ENCODE results near the gene DLGAP3.

DLGAP3 gene

GRCh38 chr1:34864759-34865158, 64.7 kb downstream of the DLGAP3 start:
- no peak for DNase-seq

GRCh38 chr1:34863501-34863900, 65.9 kb downstream of the DLGAP3 start:
- DNase-seq = no peak

GRCh38 chr1:34859446-34860200, 69.8 kb downstream of the DLGAP3 start, which contains the start of gene SMIM12:
Gene SMIM12, minus strand, starts transcription at chr1:34859749. Its CDS starts 3,772 bp downstream, at chr1:34855977.
- peak; percentile 98 for DNase-seq

- DNase-seq = peak; percentile 31
Observed at GRCh38 chr1:34858901-34859445, 70.5 kb downstream of the DLGAP3 start.

GRCh38 chr1:34856697-34857096, 72.8 kb downstream of the DLGAP3 start:
- no peak for DNase-seq

- DNase-seq = peak; percentile 94
Observed at GRCh38 chr1:34852677-34853217, 76.7 kb downstream of the DLGAP3 start.

GRCh38 chr1:34851431-34852105, 77.9 kb downstream of the DLGAP3 start:
- no peak for DNase-seq

GRCh38 chr1:34850382-34850781, 79.1 kb downstream of the DLGAP3 start:
- no peak for DNase-seq

GRCh38 chr1:34847094-34847493, 82.4 kb downstream of the DLGAP3 start:
- no peak for DNase-seq

- DNase-seq = no peak
Observed at GRCh38 chr1:34846265-34846664, 83.2 kb downstream of the DLGAP3 start.

- no peak for DNase-seq
Observed at GRCh38 chr1:34845131-34845901, 84.1 kb downstream of the DLGAP3 start.

GRCh38 chr1:34844252-34844634, 85.2 kb downstream of the DLGAP3 start:
- no peak for DNase-seq

- DNase-seq = no peak
Observed at GRCh38 chr1:34843392-34844251, 85.8 kb downstream of the DLGAP3 start.

- no peak for DNase-seq
Observed at GRCh38 chr1:34842952-34843371, 86.5 kb downstream of the DLGAP3 start.

- no peak for DNase-seq
Observed at GRCh38 chr1:34842073-34842472, 87.4 kb downstream of the DLGAP3 start.

GRCh38 chr1:34840426-34840825, 89.0 kb downstream of the DLGAP3 start:
- DNase-seq = no peak

GRCh38 chr1:34839526-34840305, 89.7 kb downstream of the DLGAP3 start:
- no peak for DNase-seq

- no peak for DNase-seq
Observed at GRCh38 chr1:34833711-34834110, 95.7 kb downstream of the DLGAP3 start.

- no peak for DNase-seq
Observed at GRCh38 chr1:34831721-34832246, 97.7 kb downstream of the DLGAP3 start.

GRCh38 chr1:34829250-34829649, 100.2 kb downstream of the DLGAP3 start:
- no peak for DNase-seq

GRCh38 chr1:34828611-34829010, 100.8 kb downstream of the DLGAP3 start:
- no peak for DNase-seq
